IPS-20b (cell line): Measurements from ENCODE around the gene CD3E.
"Not testable (repeated sequence)": the region's sequence is repeated elsewhere in the genome, so short reads cannot be mapped to it uniquely, and the experiment has no call there.

Source experiments
- H3K27ac ChIP-seq: one replicate; pipeline ENCODE4 v1.5.1; 2013; ENCODE audit warnings: low read length
- H3K27me3 ChIP-seq: 2 replicates; pipeline ENCODE4 v1.6.1; 2013; ENCODE audit warnings: mild to moderate bottlenecking, low read length, inconsistent platforms; ENCODE audit not compliant: insufficient read depth
- H3K36me3 ChIP-seq: 2 replicates; pipeline ENCODE4 v1.6.1; 2013; ENCODE audit warnings: low read depth, mild to moderate bottlenecking, inconsistent platforms, low read length, moderate library complexity; ENCODE audit not compliant: insufficient read depth
- H3K4me1 ChIP-seq: 2 replicates; pipeline ENCODE4 v1.6.1; 2013; ENCODE audit warnings: mild to moderate bottlenecking, control low read depth, inconsistent platforms, low read length, moderate library complexity; ENCODE audit not compliant: insufficient read depth
- H3K4me3 ChIP-seq: 2 replicates; pipeline ENCODE4 v1.5.1; 2013; ENCODE audit warnings: mild to moderate bottlenecking, low read length, inconsistent platforms
- H3K9ac ChIP-seq: 2 replicates; pipeline ENCODE4 v1.6.1; 2013; ENCODE audit warnings: low read depth, mild to moderate bottlenecking, inconsistent platforms, low read length, moderate library complexity
- H3K9me3 ChIP-seq: 2 replicates; pipeline ENCODE4 v1.6.1; 2013; ENCODE audit warnings: mild to moderate bottlenecking, low read depth, low read length, inconsistent platforms; ENCODE audit not compliant: insufficient read depth

CD3E gene

DNA sequence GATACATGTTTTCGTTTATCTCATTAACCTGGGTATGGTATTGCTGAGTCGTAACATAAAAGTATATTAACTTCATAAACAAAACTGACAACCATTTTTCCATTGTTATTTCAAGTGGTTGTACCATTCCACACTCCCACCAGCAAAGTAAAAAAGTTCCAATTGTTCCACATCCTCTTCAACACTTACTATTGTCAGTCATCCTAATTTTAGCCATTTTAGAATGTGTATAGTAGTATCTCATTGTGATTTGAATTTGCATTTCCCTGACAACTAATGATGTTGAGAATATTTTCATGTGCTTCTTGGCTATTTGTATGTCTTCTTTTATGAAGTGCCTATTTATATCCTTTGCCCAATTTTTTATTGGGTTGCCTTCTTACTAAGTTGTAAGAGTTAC lies 10.5 kb upstream of the CD3E start:
- Histone ChIP-seq H3K36me3 (no peaks in the 10 kb centered on the region), H3K9me3 (no peaks in the 10 kb centered on the region), H3K27ac (no peak overlapping the region), H3K9ac (no peak overlapping the region), H3K4me3 (no peak overlapping the region), H3K27me3 (peaks cover 6% of the 10 kb centered on the region; the same call in 1 of the 2 replicates), H3K4me1 (no peaks in the 10 kb centered on the region)

- H3K36me3 ChIP-seq, result no peaks in the 10 kb centered on the region
- no peak overlapping the region for H3K27ac ChIP-seq
- no peak overlapping the region for H3K9ac ChIP-seq
- H3K27me3 ChIP-seq, result peaks cover 10% of the 10 kb centered on the region; the same call in 1 of the 2 replicates
- no peaks in the 10 kb centered on the region for H3K4me1 ChIP-seq
- H3K4me3 ChIP-seq, result no peak overlapping the region
- H3K9me3 ChIP-seq, result no peaks in the 10 kb centered on the region
These were observed 9.3 kb upstream of the CD3E start for GRCh38 chr11:118295199-118295598.

- Histone ChIP-seq H3K9me3 (no peaks in the 10 kb centered on the region), H3K4me3 (no peak overlapping the region), H3K9ac (no peak overlapping the region), H3K27ac (no peak overlapping the region), H3K27me3 (peaks cover 10% of the 10 kb centered on the region; the same call in 1 of the 2 replicates), H3K4me1 (no peaks in the 10 kb centered on the region), H3K36me3 (no peaks in the 10 kb centered on the region)
These were observed 8.6 kb upstream of the CD3E start for GRCh38 chr11:118295815-118296454.

GRCh38 chr11:118301600-118302195 lies 2.8 kb upstream of the CD3E start:
- 0 out of 2 replicates have a peak, but pooled peaks cover 3% of the 10 kb centered on the region for H3K27me3 ChIP-seq
- H3K27ac ChIP-seq, result no peak overlapping the region
- no peaks in the 10 kb centered on the region for H3K9me3 ChIP-seq
- H3K4me1 ChIP-seq, result no peaks in the 10 kb centered on the region
- H3K9ac ChIP-seq, result no peak overlapping the region
- H3K36me3 ChIP-seq, result no peaks in the 10 kb centered on the region
- H3K4me3 ChIP-seq, result no peak overlapping the region

DNA sequence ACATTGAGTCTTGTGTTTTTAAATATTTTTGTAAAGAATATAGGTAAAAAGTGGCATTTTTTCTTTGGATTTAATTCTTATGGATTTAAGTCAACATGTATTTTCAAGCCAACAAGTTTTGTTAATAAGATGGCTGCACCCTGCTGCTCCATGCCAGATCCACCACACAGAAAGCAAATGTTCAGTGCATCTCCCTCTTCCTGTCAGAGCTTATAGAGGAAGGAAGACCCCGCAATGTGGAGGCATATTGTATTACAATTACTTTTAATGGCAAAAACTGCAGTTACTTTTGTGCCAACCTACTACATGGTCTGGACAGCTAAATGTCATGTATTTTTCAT lies 333 bp upstream of the CD3E start:
- H3K27me3 ChIP-seq, result 0 out of 2 replicates have a peak, but pooled peaks cover 3% of the 10 kb centered on the region
- no peak overlapping the region for H3K9ac ChIP-seq
- H3K4me1 ChIP-seq, result no peaks in the 10 kb centered on the region
- H3K27ac ChIP-seq, result no peak overlapping the region
- no peaks in the 10 kb centered on the region for H3K9me3 ChIP-seq
- no peak overlapping the region for H3K4me3 ChIP-seq
- no peaks in the 10 kb centered on the region for H3K36me3 ChIP-seq

DNA sequence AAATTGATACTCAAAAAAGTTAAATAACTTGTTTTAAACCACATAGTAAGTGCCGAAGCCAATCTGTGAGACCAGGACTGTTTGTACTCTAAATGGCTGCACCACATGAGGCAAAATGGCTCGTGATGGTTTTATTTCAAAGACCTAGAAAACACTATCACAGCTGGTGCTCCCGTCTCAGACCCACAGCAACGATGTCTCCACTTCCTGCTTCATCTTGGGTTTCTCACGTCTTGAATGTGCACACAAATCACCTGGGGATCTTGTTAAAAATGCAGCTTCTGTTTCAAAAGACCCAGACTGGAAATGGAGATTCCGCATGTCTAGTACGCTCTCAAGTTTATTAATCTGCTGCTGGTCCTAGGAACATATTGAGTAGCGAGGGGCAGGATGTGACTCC lies 1.2 kb downstream of the CD3E start:
- H3K36me3 ChIP-seq, result no peaks in the 10 kb centered on the region
- H3K4me3 ChIP-seq, result no peak overlapping the region
- no peak overlapping the region for H3K9ac ChIP-seq
- H3K4me1 ChIP-seq, result no peaks in the 10 kb centered on the region
- H3K27ac ChIP-seq, result no peak overlapping the region
- no peaks in the 10 kb centered on the region for H3K27me3 ChIP-seq
- no peaks in the 10 kb centered on the region for H3K9me3 ChIP-seq

GRCh38 chr11:118306556-118306955 lies 2.0 kb downstream of the CD3E start:
- no peaks in the 10 kb centered on the region for H3K27me3 ChIP-seq
- H3K36me3 ChIP-seq, result no peaks in the 10 kb centered on the region
- H3K9me3 ChIP-seq, result no peaks in the 10 kb centered on the region
- no peaks in the 10 kb centered on the region for H3K4me1 ChIP-seq
- no peak overlapping the region for H3K4me3 ChIP-seq
- no peak overlapping the region for H3K27ac ChIP-seq
- H3K9ac ChIP-seq, result no peak overlapping the region

GRCh38 chr11:118308995-118309528 lies 4.5 kb downstream of the CD3E start:
- H3K27me3 ChIP-seq, H3K9me3 ChIP-seq, H3K36me3 ChIP-seq, H3K27ac ChIP-seq, H3K4me3 ChIP-seq, H3K4me1 ChIP-seq, H3K9ac ChIP-seq: not testable (repeated sequence)

GRCh38 chr11:118310271-118310670 lies 5.7 kb downstream of the CD3E start:
- Histone ChIP-seq H3K27ac (no peak overlapping the region), H3K4me1 (peaks cover 4% of the 10 kb centered on the region; the same call in 1 of the 2 replicates), H3K9ac (no peak overlapping the region), H3K9me3 (no peaks in the 10 kb centered on the region), H3K27me3 (peaks cover 13% of the 10 kb centered on the region; the same call in 1 of the 2 replicates), H3K36me3 (no peaks in the 10 kb centered on the region), H3K4me3 (no peak overlapping the region)

- no peaks in the 10 kb centered on the region for H3K36me3 ChIP-seq
- H3K4me1 ChIP-seq, result peaks cover 8% of the 10 kb centered on the region; the same call in 1 of the 2 replicates
- H3K9me3 ChIP-seq, result no peaks in the 10 kb centered on the region
- no peak overlapping the region for H3K4me3 ChIP-seq
- no peak overlapping the region for H3K27ac ChIP-seq
- no peak overlapping the region for H3K9ac ChIP-seq
- H3K27me3 ChIP-seq, result peaks cover 13% of the 10 kb centered on the region; the same call in 1 of the 2 replicates
These were observed 6.4 kb downstream of the CD3E start for GRCh38 chr11:118310781-118311485.

GRCh38 chr11:118311518-118311917 lies 7.0 kb downstream of the CD3E start:
- Histone ChIP-seq H3K27ac (no peak overlapping the region), H3K9me3 (no peaks in the 10 kb centered on the region), H3K27me3 (peaks cover 17% of the 10 kb centered on the region; the same call in 1 of the 2 replicates), H3K9ac (no peak overlapping the region), H3K4me1 (peaks cover 13% of the 10 kb centered on the region), H3K4me3 (no peak overlapping the region), H3K36me3 (no peaks in the 10 kb centered on the region)
